LNCAP (cell line): ENCODE data around the gene GPR137.

Source experiments
- CTCF ChIP-seq: fragments of 450-650 bp; IDR thresholded peaks from 2 replicates; pipeline ENCODE4 v1.5.1; 2017; ENCODE audit warnings: mild to moderate bottlenecking

The GPR137 gene

GRCh38 chr11:64321533-64321932, 35.9 kb downstream of the GPR137 start:
- no peak for TF ChIP-seq CTCF

- no peak for TF ChIP-seq CTCF
Measured at GRCh38 chr11:64322925-64323260, 37.2 kb downstream of the GPR137 start.

- TF ChIP-seq CTCF = no peak
Measured at GRCh38 chr11:64323373-64323772, 37.7 kb downstream of the GPR137 start.

- no peak for TF ChIP-seq CTCF
Measured at GRCh38 chr11:64324692-64325469, 39.2 kb downstream of the GPR137 start.

- TF ChIP-seq CTCF = no peak
Measured at GRCh38 chr11:64327375-64327774, 41.7 kb downstream of the GPR137 start.

GRCh38 chr11:64327993-64328392, 42.3 kb downstream of the GPR137 start:
- TF ChIP-seq CTCF = no peak

- no peak for TF ChIP-seq CTCF
Measured at GRCh38 chr11:64330888-64331287, 45.2 kb downstream of the GPR137 start.
